HepG2 (cell line): Measurements from ENCODE around the gene APBA3. TPM values are rescaled to one million over a fixed set of nuclear protein-coding genes. Genes with fewer than 3 reads are reported as not detected.
A peak's percentile ranks its signal among the peaks of the same experiment; 100 is the strongest.

Experiments used
- ERF ChIP-seq: IDR thresholded peaks from 2 replicates; pipeline ENCODE4 v1.6.1; 2018; ENCODE audit warnings: missing biosample characterization, missing genetic modification reagents
- NFAT5 ChIP-seq: sonication (generic); formaldehyde crosslinking; IDR thresholded peaks from 2 replicates; pipeline ENCODE4 v1.4.0; 2020; ENCODE audit warnings: missing genetic modification reagents
- ONECUT2 ChIP-seq: sonication (generic); formaldehyde crosslinking; IDR thresholded peaks from 2 replicates; pipeline ENCODE4 v1.4.0; 2020; ENCODE audit warnings: missing genetic modification reagents
- PCBP2 ChIP-seq: fragments of 200-400 bp; formaldehyde crosslinking; optimal IDR thresholded peaks from 2 replicates; pipeline ENCODE3; 2018; ENCODE audit warnings: low read length, low read depth; ENCODE audit not compliant: poor library complexity, severe bottlenecking
- POGZ ChIP-seq: sonication (generic); formaldehyde crosslinking; IDR thresholded peaks from 2 replicates; pipeline ENCODE4 v1.4.0; 2020; ENCODE audit warnings: mild to moderate bottlenecking, missing genetic modification reagents
- RXRA ChIP-seq: sonication (generic); formaldehyde crosslinking; IDR thresholded peaks from 2 replicates; pipeline ENCODE4 v1.5.1; 2020; ENCODE audit warnings: missing genetic modification reagents
- ZNF10 ChIP-seq: sonication (generic); formaldehyde crosslinking; IDR thresholded peaks from 2 replicates; pipeline ENCODE4 v1.4.0; 2020; ENCODE audit warnings: mild to moderate bottlenecking, low read depth, missing genetic modification reagents, borderline replicate concordance
- ZNF841 ChIP-seq: sonication (generic); formaldehyde crosslinking; IDR thresholded peaks from 2 replicates; pipeline ENCODE4 v1.8.1; 2023; ENCODE audit warnings: missing genetic modification reagents, borderline replicate concordance
- polyA plus RNA-seq, 8 experiments: library from polyadenylated mRNA; depleted of rRNA in 3 of 8; stranded (reverse) in 7 of 8; unstranded in 1 of 8; fragments of >200 nt; fragmentation: Illumina TruSeq in 4 of 8; extraction: Trizol in 4 of 8; gene quantifications; 2 replicates each; pipeline versions ENCODE4 v1.2.1 to v1.2.3, GENCODE V29; 2011 to 2016; ENCODE audit warnings: low read depth in 4 of 8, missing spikeins in 1 of 8, mixed read lengths in 1 of 8; ENCODE audit not compliant: insufficient read depth in 1 of 8
- total RNA-seq, 5 experiments: library from RNA; depleted of rRNA; stranded (reverse); fragments of >200 nt; fragmentation: Illumina TruSeq; extraction: Trizol; gene quantifications; 2 replicates each; pipeline ENCODE4 v1.2.3, GENCODE V29; 2016; ENCODE audit warnings: low read depth in 1 of 5

The APBA3 gene
- total and polyA plus RNA-seq, 2 of the 13 experiments (the other 11 are each of a cell fraction or from before 2014, with no cell fraction given), result 14.2 to 14.3 TPM

GRCh38 chr19:3720349-3720917 lies 41.1 kb downstream of the APBA3 start (continued):
- TF ChIP-seq NFAT5 (CRISPR knock-in tag), result no peak
- TF ChIP-seq ZNF10 (CRISPR knock-in tag), result no peak
- no peak for TF ChIP-seq ONECUT2
- no peak for TF ChIP-seq POGZ (CRISPR knock-in tag)
- TF ChIP-seq PCBP2, result no peak
- peak; percentile 29; the same call in 1 of the 2 replicates for TF ChIP-seq RXRA (CRISPR knock-in tag)
- no peak for TF ChIP-seq ZNF841 (CRISPR knock-in tag)
- 0 out of 2 replicates have a peak, but pooled peaks have one; percentile 22 for TF ChIP-seq ERF (CRISPR knock-in tag)
